T-helper 2 cell treated with Interferon-gamma antibody and Interleukin-4, amounts not matched to agents 5 μg/mL and 100 μg/mL, for 36 hours (primary cell): ENCODE data around the gene STAG1.

ENCODE experiments used
- DNase-seq: peaks from one replicate; pipeline ENCODE4 v3.0.0; 2021; ENCODE audit warnings: low spot score
- H3K27ac Mint-ChIP-seq: one replicate; pipeline ENCODE4 v1.8.0; 2021; ENCODE audit warnings: mild to moderate bottlenecking, mixed read lengths
- H3K27me3 Mint-ChIP-seq: one replicate; pipeline ENCODE4 v1.8.0; 2021; ENCODE audit warnings: low read depth, mixed read lengths
- H3K36me3 Mint-ChIP-seq: one replicate; pipeline ENCODE4 v1.8.0; 2021; ENCODE audit warnings: low read depth, mixed read lengths
- H3K4me1 Mint-ChIP-seq: one replicate; pipeline ENCODE4 v1.8.0; 2021; ENCODE audit warnings: low read depth, mixed read lengths
- H3K4me3 Mint-ChIP-seq: one replicate; pipeline ENCODE4 v1.8.0; 2022; ENCODE audit warnings: mild to moderate bottlenecking, moderate library complexity, mixed read lengths
- H3K9me3 Mint-ChIP-seq: one replicate; pipeline ENCODE4 v1.8.0; 2021; ENCODE audit warnings: mixed read lengths

The STAG1 gene

GRCh38 chr3:136332776-136333175, 419.4 kb downstream of the STAG1 start:
- Mint-ChIP-seq H3K27ac (no peak overlapping the region), H3K4me3 (no peak overlapping the region), H3K9me3 (no peaks in the 10 kb centered on the region), H3K4me1 (no peaks in the 10 kb centered on the region), H3K27me3 (no peaks in the 10 kb centered on the region), H3K36me3 (peaks cover 43% of the 10 kb centered on the region)
- no peak for DNase-seq

- Mint-ChIP-seq H3K4me1 (no peaks in the 10 kb centered on the region), H3K9me3 (no peaks in the 10 kb centered on the region), H3K36me3 (peaks cover 43% of the 10 kb centered on the region), H3K27me3 (no peaks in the 10 kb centered on the region), H3K4me3 (no peak overlapping the region), H3K27ac (no peak overlapping the region)
- DNase-seq = no peak
Observed at GRCh38 chr3:136332302-136332701, 419.9 kb downstream of the STAG1 start.

- Mint-ChIP-seq H3K27me3 (no peaks in the 10 kb centered on the region), H3K9me3 (no peaks in the 10 kb centered on the region), H3K36me3 (peaks cover 49% of the 10 kb centered on the region), H3K27ac (no peak overlapping the region), H3K4me1 (no peaks in the 10 kb centered on the region), H3K4me3 (no peak overlapping the region)
- DNase-seq = no peak
Observed at GRCh38 chr3:136330900-136331299, 421.3 kb downstream of the STAG1 start.

GRCh38 chr3:136329593-136329992, 422.6 kb downstream of the STAG1 start:
- Mint-ChIP-seq H3K27me3 (no peaks in the 10 kb centered on the region), H3K9me3 (no peaks in the 10 kb centered on the region), H3K27ac (no peak overlapping the region), H3K36me3 (peaks cover 49% of the 10 kb centered on the region), H3K4me3 (no peak overlapping the region), H3K4me1 (no peaks in the 10 kb centered on the region)
- no peak for DNase-seq

- H3K4me3 Mint-ChIP-seq = no peak overlapping the region
- no peaks in the 10 kb centered on the region for H3K4me1 Mint-ChIP-seq
- peaks cover 51% of the 10 kb centered on the region for H3K36me3 Mint-ChIP-seq
- no peak for DNase-seq
- no peaks in the 10 kb centered on the region for H3K27me3 Mint-ChIP-seq
- H3K27ac Mint-ChIP-seq = no peak overlapping the region
- peaks cover 17% of the 10 kb centered on the region for H3K9me3 Mint-ChIP-seq
Observed at GRCh38 chr3:136327671-136328070, 424.5 kb downstream of the STAG1 start.

GRCh38 chr3:136326316-136326715, 425.9 kb downstream of the STAG1 start:
- Mint-ChIP-seq H3K9me3 (peaks cover 30% of the 10 kb centered on the region), H3K4me1 (no peaks in the 10 kb centered on the region), H3K4me3 (no peak overlapping the region), H3K27ac (no peak overlapping the region), H3K36me3 (peaks cover 63% of the 10 kb centered on the region), H3K27me3 (no peaks in the 10 kb centered on the region)
- no peak for DNase-seq

GRCh38 chr3:136311968-136312367, 440.2 kb downstream of the STAG1 start:
- Mint-ChIP-seq H3K36me3 (peaks cover 6% of the 10 kb centered on the region), H3K9me3 (no peaks in the 10 kb centered on the region), H3K27ac (no peak overlapping the region), H3K27me3 (no peaks in the 10 kb centered on the region), H3K4me3 (no peak overlapping the region), H3K4me1 (no peaks in the 10 kb centered on the region)
- DNase-seq = no peak

GRCh38 chr3:136311261-136311660, 440.9 kb downstream of the STAG1 start:
- Mint-ChIP-seq H3K27ac (no peak overlapping the region), H3K4me1 (no peaks in the 10 kb centered on the region), H3K27me3 (no peaks in the 10 kb centered on the region), H3K36me3 (peaks cover 3% of the 10 kb centered on the region), H3K4me3 (no peak overlapping the region), H3K9me3 (no peaks in the 10 kb centered on the region)
- no peak for DNase-seq

GRCh38 chr3:136305879-136306278, 446.3 kb downstream of the STAG1 start:
- H3K9me3 Mint-ChIP-seq = peaks cover 3% of the 10 kb centered on the region
- DNase-seq = no peak
- no peak overlapping the region for H3K4me3 Mint-ChIP-seq
- peaks cover 5% of the 10 kb centered on the region for H3K36me3 Mint-ChIP-seq
- H3K4me1 Mint-ChIP-seq = peaks cover 2% of the 10 kb centered on the region
- no peak overlapping the region for H3K27ac Mint-ChIP-seq
- no peaks in the 10 kb centered on the region for H3K27me3 Mint-ChIP-seq

GRCh38 chr3:136300444-136300843, 451.7 kb downstream of the STAG1 start:
- DNase-seq = no peak
- Mint-ChIP-seq H3K36me3 (peaks cover 7% of the 10 kb centered on the region), H3K4me3 (no peak overlapping the region), H3K4me1 (no peaks in the 10 kb centered on the region), H3K9me3 (no peaks in the 10 kb centered on the region), H3K27me3 (no peaks in the 10 kb centered on the region), H3K27ac (no peak overlapping the region)

- Mint-ChIP-seq H3K36me3 (peaks cover 12% of the 10 kb centered on the region), H3K9me3 (no peaks in the 10 kb centered on the region), H3K27ac (no peak overlapping the region), H3K4me3 (no peak overlapping the region), H3K4me1 (no peaks in the 10 kb centered on the region), H3K27me3 (no peaks in the 10 kb centered on the region)
- no peak for DNase-seq
Observed at GRCh38 chr3:136297826-136298225, 454.4 kb downstream of the STAG1 start.

- H3K27ac Mint-ChIP-seq = no peak overlapping the region
- no peak overlapping the region for H3K4me3 Mint-ChIP-seq
- DNase-seq = no peak
- no peaks in the 10 kb centered on the region for H3K9me3 Mint-ChIP-seq
- peaks cover 14% of the 10 kb centered on the region for H3K36me3 Mint-ChIP-seq
- no peaks in the 10 kb centered on the region for H3K4me1 Mint-ChIP-seq
- H3K27me3 Mint-ChIP-seq = no peaks in the 10 kb centered on the region
Observed at GRCh38 chr3:136296960-136297359, 455.2 kb downstream of the STAG1 start.

GRCh38 chr3:136294176-136294575, 458.0 kb downstream of the STAG1 start:
- no peaks in the 10 kb centered on the region for H3K4me1 Mint-ChIP-seq

GRCh38 chr3:136293279-136293678, 458.9 kb downstream of the STAG1 start:
- Mint-ChIP-seq H3K27me3 (no peaks in the 10 kb centered on the region), H3K4me3 (no peak overlapping the region), H3K36me3 (peaks cover 15% of the 10 kb centered on the region), H3K27ac (no peak overlapping the region), H3K4me1 (no peaks in the 10 kb centered on the region), H3K9me3 (no peaks in the 10 kb centered on the region)
- no peak for DNase-seq

More at GRCh38 chr3:136294176-136294575, 458.0 kb downstream of the STAG1 start:
- Mint-ChIP-seq H3K27ac (no peak overlapping the region), H3K27me3 (no peaks in the 10 kb centered on the region), H3K4me3 (no peak overlapping the region), H3K36me3 (peaks cover 22% of the 10 kb centered on the region), H3K9me3 (no peaks in the 10 kb centered on the region)
- no peak for DNase-seq

- H3K27me3 Mint-ChIP-seq = no peaks in the 10 kb centered on the region
- no peaks in the 10 kb centered on the region for H3K4me1 Mint-ChIP-seq
- H3K36me3 Mint-ChIP-seq = peaks cover 17% of the 10 kb centered on the region
- H3K9me3 Mint-ChIP-seq = no peaks in the 10 kb centered on the region
- no peak for DNase-seq
- no peak overlapping the region for H3K4me3 Mint-ChIP-seq
- no peak overlapping the region for H3K27ac Mint-ChIP-seq
Observed at GRCh38 chr3:136292500-136292899, 459.7 kb downstream of the STAG1 start.
